Neural progenitor cell (in vitro differentiated cells): ENCODE measurements around the gene RSPH1. TPM values are rescaled to one million over a fixed set of nuclear protein-coding genes. Genes with fewer than 3 reads are reported as not detected.

Experiments used
- DNase-seq: peaks from one replicate; pipeline ENCODE4 v3.0.0-alpha.2; 2016; ENCODE audit warnings: low spot score
- H2AFZ ChIP-seq: fragments of 200-600 bp; sonication (generic); replicated peaks from 2 replicates; pipeline ENCODE4 v1.6.1; 2016; ENCODE audit warnings: antibody characterized with exemption
- H3F3A ChIP-seq: fragments of 200-600 bp; sonication (generic); 2 replicates; pipeline ENCODE4 v1.6.1; 2016; ENCODE audit warnings: antibody characterized with exemption, low read depth
- H3K27ac ChIP-seq: fragments of 200-600 bp; sonication (generic); 2 replicates; pipeline ENCODE4 v1.5.1; 2016; ENCODE audit warnings: mild to moderate bottlenecking
- H3K27me3 ChIP-seq: fragments of 200-600 bp; sonication (generic); 2 replicates; pipeline ENCODE4 v1.6.1; 2016; ENCODE audit warnings: mild to moderate bottlenecking, moderate library complexity
- H3K36me3 ChIP-seq: fragments of 200-600 bp; sonication (generic); 2 replicates; pipeline ENCODE4 v1.5.1; 2016
- H3K4me1 ChIP-seq: fragments of 200-600 bp; sonication (generic); 2 replicates; pipeline ENCODE4 v1.6.1; 2016; ENCODE audit warnings: mixed run types
- H3K4me2 ChIP-seq: fragments of 200-600 bp; sonication (generic); 2 replicates; pipeline ENCODE4 v1.6.1; 2016
- H3K4me3 ChIP-seq: fragments of 200-600 bp; sonication (generic); 2 replicates; pipeline ENCODE4 v1.5.1; 2016
- H3K79me2 ChIP-seq: fragments of 200-600 bp; sonication (generic); 2 replicates; pipeline ENCODE4 v1.6.1; 2016; ENCODE audit warnings: low read depth
- H3K9ac ChIP-seq: fragments of 200-600 bp; sonication (generic); 2 replicates; pipeline ENCODE4 v1.6.1; 2016
- H3K9me3 ChIP-seq: fragments of 200-600 bp; sonication (generic); 2 replicates; pipeline ENCODE4 v1.5.1; 2016; ENCODE audit warnings: low read depth
- H4K20me1 ChIP-seq: fragments of 200-600 bp; sonication (generic); 2 replicates; pipeline ENCODE4 v1.6.1; 2016; ENCODE audit warnings: low read depth
- H3K27ac Mint-ChIP-seq: 3 replicates; pipeline ENCODE4 v1.8.0; 2021; ENCODE audit warnings: mixed read lengths
- H3K27me3 Mint-ChIP-seq: 2 replicates; pipeline ENCODE4 v1.8.0; 2022; ENCODE audit warnings: low read depth, mild to moderate bottlenecking, inconsistent platforms, moderate library complexity, mixed read lengths; ENCODE audit not compliant: insufficient read depth
- H3K36me3 Mint-ChIP-seq: 3 replicates; pipeline ENCODE4 v1.8.0; 2021; ENCODE audit warnings: mixed read lengths
- H3K4me1 Mint-ChIP-seq: 3 replicates; pipeline ENCODE4 v1.8.0; 2021; ENCODE audit warnings: mixed read lengths
- H3K4me3 Mint-ChIP-seq: 3 replicates; pipeline ENCODE4 v1.8.0; 2021; ENCODE audit warnings: mild to moderate bottlenecking, moderate library complexity, mixed read lengths
- H3K9me3 Mint-ChIP-seq: 3 replicates; pipeline ENCODE4 v1.8.0; 2020; ENCODE audit warnings: mixed read lengths
- CTCF ChIP-seq: fragments of 200-600 bp; sonication (generic); IDR thresholded peaks from 2 replicates; pipeline ENCODE4 v1.5.1; 2017; ENCODE audit warnings: antibody characterized with exemption, mild to moderate bottlenecking
- EZH2 ChIP-seq: fragments of 200-600 bp; sonication (generic); IDR thresholded peaks from 2 replicates; pipeline ENCODE4 v1.6.1; 2017; ENCODE audit warnings: antibody characterized with exemption, mild to moderate bottlenecking, moderate library complexity
- EZH2phosphoT487 ChIP-seq: fragments of 200-600 bp; sonication (generic); IDR thresholded peaks from 2 replicates; pipeline ENCODE4 v1.6.1; 2017; ENCODE audit warnings: antibody characterized with exemption
- total RNA-seq: library from RNA; depleted of rRNA; stranded (reverse); fragments of >200 nt; gene quantifications from 2 replicates; pipeline ENCODE4 v1.2.3, GENCODE V29; 2015; ENCODE audit warnings: low replicate concordance

Gene RSPH1
- total RNA-seq, 1 donor from 2014 or later: 0.04 TPM

DNA sequence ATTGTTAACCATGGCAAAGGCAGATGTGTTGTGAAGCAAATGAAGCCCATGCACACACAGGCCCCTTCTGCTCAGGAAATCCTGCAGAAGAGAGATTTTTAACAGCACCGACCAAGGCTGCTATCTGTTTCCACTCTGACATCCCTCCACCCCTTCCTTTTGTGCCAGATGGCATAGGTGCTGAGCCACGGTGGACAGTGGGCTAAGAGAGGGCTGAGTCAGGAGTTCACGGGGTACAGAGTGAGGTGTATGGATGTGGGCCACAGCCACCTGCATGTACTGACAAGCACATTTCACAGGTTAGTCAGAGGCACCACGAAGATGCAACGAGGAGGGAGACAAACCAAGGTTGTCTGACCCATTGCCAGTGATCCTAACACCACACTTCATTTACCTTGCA, 9.5 kb downstream of the RSPH1 start:
- H3K36me3 Mint-ChIP-seq: no peaks in the 10 kb centered on the region
- Histone ChIP-seq H3K4me1 (no peaks in the 10 kb centered on the region), H3K27me3 (no peaks in the 10 kb centered on the region), H3K27ac (no peak overlapping the region), H3K9me3 (no peaks in the 10 kb centered on the region), H4K20me1 (no peaks in the 10 kb centered on the region), H3F3A (no peaks in the 10 kb centered on the region), H2AFZ (no peak overlapping the region), H3K4me2 (no peak overlapping the region), H3K9ac (no peak overlapping the region), H3K4me3 (no peak overlapping the region), H3K79me2 (no peaks in the 10 kb centered on the region), H3K36me3 (no peaks in the 10 kb centered on the region)
- peaks cover 3% of the 10 kb centered on the region for H3K27me3 Mint-ChIP-seq
- DNase-seq: no peak
- H3K4me3 Mint-ChIP-seq: no peak overlapping the region
- no peak for TF ChIP-seq EZH2phosphoT487
- TF ChIP-seq CTCF: no peak
- TF ChIP-seq EZH2: no peak
- no peaks in the 10 kb centered on the region for H3K9me3 Mint-ChIP-seq
- no peak overlapping the region for H3K27ac Mint-ChIP-seq
- peaks cover 3% of the 10 kb centered on the region for H3K4me1 Mint-ChIP-seq

DNA sequence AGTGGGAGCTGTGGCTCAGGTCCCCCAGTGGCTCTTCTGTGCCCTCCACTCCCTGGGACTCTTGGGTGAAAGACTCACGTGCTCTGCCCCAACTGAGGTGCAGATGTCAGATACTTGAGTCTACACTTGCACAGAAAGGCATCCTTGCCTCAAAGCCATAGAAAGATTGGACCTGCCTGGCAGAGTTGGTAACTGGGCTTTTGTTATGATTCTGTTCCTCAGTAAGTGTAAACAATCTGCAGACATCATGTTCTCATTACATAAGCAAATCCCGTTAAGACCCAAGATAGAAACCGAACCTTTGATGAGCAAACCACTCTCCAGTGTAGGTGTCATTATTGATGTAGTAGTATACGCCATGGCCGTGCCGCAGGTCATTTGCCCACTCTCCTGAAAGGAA, 10.0 kb downstream of the RSPH1 start:
- Histone ChIP-seq H3K9me3 (no peaks in the 10 kb centered on the region), H2AFZ (no peak overlapping the region), H3K9ac (no peak overlapping the region), H3K4me3 (no peak overlapping the region), H3F3A (no peaks in the 10 kb centered on the region), H3K79me2 (no peaks in the 10 kb centered on the region), H3K36me3 (no peaks in the 10 kb centered on the region), H4K20me1 (no peaks in the 10 kb centered on the region), H3K27me3 (no peaks in the 10 kb centered on the region), H3K4me2 (no peak overlapping the region), H3K27ac (no peak overlapping the region), H3K4me1 (no peaks in the 10 kb centered on the region)
- Mint-ChIP-seq H3K4me3 (no peak overlapping the region), H3K9me3 (no peaks in the 10 kb centered on the region), H3K36me3 (no peaks in the 10 kb centered on the region), H3K4me1 (peaks cover 3% of the 10 kb centered on the region), H3K27ac (no peak overlapping the region), H3K27me3 (peaks cover 3% of the 10 kb centered on the region)
- TF ChIP-seq EZH2 (no peak), CTCF (no peak), EZH2phosphoT487 (no peak)
- DNase-seq: no peak

DNA sequence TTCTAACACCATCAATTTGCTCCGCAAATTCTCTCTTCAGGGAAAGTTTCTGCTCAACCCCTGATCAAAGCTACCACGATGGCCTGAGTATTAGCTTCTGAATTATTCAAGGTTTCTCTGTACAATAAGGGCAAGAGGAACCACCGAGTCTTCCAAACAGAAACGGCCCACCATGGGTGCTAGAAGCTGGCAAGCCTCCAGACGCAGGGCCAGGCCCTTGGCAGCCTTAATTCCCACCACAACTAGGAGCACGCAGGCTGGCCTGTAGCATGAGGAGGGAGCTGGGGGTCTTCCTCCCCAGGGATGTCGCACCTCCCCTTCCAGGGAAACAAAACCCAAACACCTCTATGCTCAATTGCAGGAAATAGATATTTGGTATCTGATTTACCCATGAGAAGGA, 11.1 kb downstream of the RSPH1 start:
- H3K36me3 ChIP-seq: no peaks in the 10 kb centered on the region
- Mint-ChIP-seq H3K4me3 (no peak overlapping the region), H3K27me3 (peaks cover 6% of the 10 kb centered on the region), H3K27ac (no peak overlapping the region), H3K4me1 (peaks cover 3% of the 10 kb centered on the region), H3K36me3 (no peaks in the 10 kb centered on the region), H3K9me3 (no peaks in the 10 kb centered on the region)
- no peak overlapping the region for H3K4me3 ChIP-seq
- no peaks in the 10 kb centered on the region for H3K27me3 ChIP-seq
- no peak overlapping the region for H3K4me2 ChIP-seq
- no peak for DNase-seq
- H3K79me2 ChIP-seq: no peaks in the 10 kb centered on the region
- H3K4me1 ChIP-seq: no peaks in the 10 kb centered on the region
- H2AFZ ChIP-seq: no peak overlapping the region
- no peak overlapping the region for H3K9ac ChIP-seq
- TF ChIP-seq EZH2phosphoT487: no peak
- TF ChIP-seq CTCF: no peak
- no peak for TF ChIP-seq EZH2
- no peaks in the 10 kb centered on the region for H4K20me1 ChIP-seq
- no peaks in the 10 kb centered on the region for H3K9me3 ChIP-seq
- H3K27ac ChIP-seq: no peak overlapping the region
- no peaks in the 10 kb centered on the region for H3F3A ChIP-seq

- no peak overlapping the region for H2AFZ ChIP-seq
- peaks cover 6% of the 10 kb centered on the region for H3K4me1 Mint-ChIP-seq
Observed at GRCh38 chr21:42481169-42481568, 14.9 kb downstream of the RSPH1 start.

More at GRCh38 chr21:42481169-42481568, 14.9 kb downstream of the RSPH1 start:
- Histone ChIP-seq H3K4me2 (no peak overlapping the region), H3K36me3 (no peaks in the 10 kb centered on the region), H3K4me1 (peaks cover 4% of the 10 kb centered on the region), H3K9me3 (no peaks in the 10 kb centered on the region), H3K27me3 (no peaks in the 10 kb centered on the region), H3F3A (no peaks in the 10 kb centered on the region), H3K4me3 (no peak overlapping the region), H3K27ac (no peak overlapping the region), H4K20me1 (no peaks in the 10 kb centered on the region), H3K9ac (no peak overlapping the region), H3K79me2 (no peaks in the 10 kb centered on the region)
- Mint-ChIP-seq H3K27me3 (peaks cover 9% of the 10 kb centered on the region), H3K27ac (no peak overlapping the region), H3K9me3 (no peaks in the 10 kb centered on the region), H3K4me3 (no peak overlapping the region), H3K36me3 (no peaks in the 10 kb centered on the region)
- TF ChIP-seq CTCF: no peak
- no peak for TF ChIP-seq EZH2
- no peak for TF ChIP-seq EZH2phosphoT487
- DNase-seq: no peak
